EL (cell line): Measurements from ENCODE around the gene MRPS18A.

ENCODE experiments used
- DNase-seq: peaks from one replicate; pipeline ENCODE4 v3.0.0-alpha.2; 2016

The MRPS18A gene

GRCh38 chr6:43687437-43688347, at the start of gene MRPS18A:
Gene MRPS18A (minus strand): TSS chr6:43687791. CDS start chr6:43687779, 12 bp downstream.
- DNase-seq: peak; percentile 85

GRCh38 chr6:43736844-43737243, 49.3 kb upstream of the MRPS18A start:
- no peak for DNase-seq

GRCh38 chr6:43736211-43736786, 48.7 kb upstream of the MRPS18A start:
- DNase-seq: no peak

- DNase-seq: no peak
These were observed 48.1 kb upstream of the MRPS18A start for GRCh38 chr6:43735642-43736199.

- no peak for DNase-seq
These were observed 46.7 kb upstream of the MRPS18A start for GRCh38 chr6:43734294-43734665.

GRCh38 chr6:43733471-43734293, 46.1 kb upstream of the MRPS18A start:
- DNase-seq: no peak

DNA sequence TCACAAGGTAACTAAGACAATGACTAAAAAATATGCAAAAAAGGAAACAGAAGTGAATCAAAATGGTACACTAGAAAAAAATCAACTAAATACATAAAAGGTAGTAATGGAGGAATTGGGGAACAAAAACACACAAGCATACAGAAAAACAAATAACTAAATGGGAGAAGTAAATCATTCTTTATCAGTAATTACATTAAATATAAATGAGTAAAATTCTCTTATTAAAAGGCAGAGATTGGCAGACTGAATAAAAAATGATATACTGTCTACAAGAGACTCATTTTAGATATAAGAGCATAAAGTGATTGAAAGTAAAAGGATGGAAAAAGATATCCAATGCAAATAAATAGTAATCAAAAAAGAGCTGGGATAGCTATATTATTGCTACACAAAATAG, 43.0 kb upstream of the MRPS18A start:
- DNase-seq: no peak

GRCh38 chr6:43729537-43729936, 41.9 kb upstream of the MRPS18A start:
- DNase-seq: no peak

DNA sequence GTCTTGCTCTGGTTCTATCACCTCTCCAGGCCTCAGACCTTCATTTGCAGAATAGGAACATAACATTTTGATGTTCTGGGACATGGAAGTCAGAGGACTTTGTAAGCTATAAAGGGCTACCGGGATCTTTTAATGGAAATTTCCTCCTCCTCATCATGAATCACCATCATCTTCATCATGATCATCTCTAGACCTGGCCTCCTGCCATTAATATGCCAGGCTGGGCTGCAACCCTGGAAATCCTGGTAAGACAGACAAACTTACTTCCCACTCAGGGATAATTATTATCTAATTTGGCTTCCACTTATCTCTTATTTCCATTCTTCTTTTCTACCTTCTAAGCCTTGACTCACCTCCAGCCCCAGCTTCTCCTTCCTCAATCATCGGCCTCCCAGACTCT, 41.0 kb upstream of the MRPS18A start:
- no peak for DNase-seq

DNA sequence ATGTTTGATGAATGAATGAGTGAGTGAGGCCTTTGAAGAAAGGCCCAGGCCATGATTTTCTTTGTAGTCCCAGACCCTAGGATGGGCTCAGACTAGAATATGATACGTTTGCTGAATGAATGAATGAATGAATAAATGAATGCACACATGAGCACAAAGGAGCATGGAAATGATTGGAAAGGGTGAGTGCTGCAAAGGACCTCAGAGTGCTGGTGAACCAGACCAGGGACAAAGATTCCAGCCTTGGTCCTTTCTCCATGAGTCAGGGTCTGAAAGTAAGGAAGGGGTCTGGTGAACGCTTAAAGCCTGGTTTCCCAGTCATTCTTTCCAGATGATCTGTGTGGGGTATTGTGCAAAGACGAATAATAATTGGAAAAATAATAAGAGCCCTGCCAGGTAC, 40.0 kb upstream of the MRPS18A start:
- no peak for DNase-seq

DNA sequence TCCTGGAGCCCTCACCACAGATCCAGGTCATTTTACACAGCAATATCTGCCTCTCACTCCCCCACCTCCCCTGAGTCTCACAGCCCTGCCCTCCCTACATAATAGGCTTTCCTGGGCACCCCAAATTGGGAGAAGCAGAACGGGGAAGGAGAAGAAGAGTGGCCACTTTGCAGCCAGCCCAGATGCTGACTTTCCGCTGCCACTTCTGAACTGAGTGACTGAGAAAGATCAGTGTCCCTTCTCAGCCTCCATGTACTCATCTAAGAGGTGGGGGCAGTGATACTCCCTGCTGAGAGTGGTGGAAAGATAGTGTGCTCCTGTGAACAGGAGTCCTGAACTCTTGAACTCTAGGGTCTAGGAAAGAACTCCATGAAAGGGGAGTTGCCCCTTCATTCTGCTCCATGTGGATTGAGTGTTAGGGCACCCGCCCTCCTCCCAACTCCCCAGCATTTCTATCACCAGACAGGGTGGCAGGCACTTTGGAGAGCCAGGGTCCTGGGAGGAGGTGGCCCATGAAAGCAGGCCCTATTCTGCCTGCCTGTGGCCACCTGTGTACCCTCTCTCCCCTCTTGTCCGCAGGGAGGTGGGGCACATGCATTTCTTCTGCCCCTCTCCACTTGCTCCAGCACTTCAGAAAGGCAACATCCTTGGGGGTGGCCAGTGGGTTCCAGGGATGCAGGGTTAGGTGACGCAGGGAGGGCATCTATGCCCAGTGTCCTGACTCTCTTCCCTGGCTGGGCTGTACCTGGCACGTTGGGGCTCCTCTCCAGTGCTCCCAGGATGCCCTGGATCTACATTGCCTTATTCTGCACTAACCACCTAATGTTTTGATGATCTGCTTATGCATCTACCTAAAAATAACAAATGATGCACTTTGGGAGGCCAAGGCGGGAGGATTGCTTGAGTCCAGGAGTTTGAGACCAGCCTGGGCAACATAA, 38.3 kb upstream of the MRPS18A start:
- no peak for DNase-seq

- peak; percentile 91 for DNase-seq
These were observed 37.5 kb upstream of the MRPS18A start for GRCh38 chr6:43724914-43725642.

GRCh38 chr6:43724354-43724753, 36.8 kb upstream of the MRPS18A start:
- DNase-seq: no peak

DNA sequence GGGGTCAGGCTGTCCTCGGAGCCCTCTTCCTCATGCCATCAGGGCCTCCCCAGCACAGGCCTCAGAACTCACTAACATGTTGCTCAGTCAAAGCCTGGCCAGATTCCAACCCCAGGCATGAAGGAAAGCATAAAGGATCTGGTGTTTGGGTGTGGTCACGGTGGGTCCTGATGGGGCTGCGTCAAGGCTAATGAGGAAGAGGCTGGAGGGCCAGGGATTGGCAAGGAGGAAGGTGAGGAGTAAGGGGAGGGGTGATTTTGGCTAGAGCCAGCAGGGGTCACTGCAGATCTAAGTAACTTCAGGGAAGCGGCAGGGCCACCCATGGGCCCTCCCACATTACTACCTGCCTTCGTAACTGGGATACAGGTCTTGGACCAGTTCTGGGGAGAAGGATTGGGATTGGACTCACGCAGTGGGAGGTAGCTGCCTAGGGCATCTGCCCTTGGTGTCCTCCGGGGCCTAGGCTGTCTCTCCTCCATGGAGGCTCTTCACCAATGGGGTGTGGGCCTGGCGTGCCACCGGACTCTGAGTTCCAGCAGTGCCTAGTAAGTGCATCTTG, 36.2 kb upstream of the MRPS18A start:
- DNase-seq: peak; percentile 64

- no peak for DNase-seq
These were observed 35.4 kb upstream of the MRPS18A start for GRCh38 chr6:43722920-43723545.

- no peak for DNase-seq
These were observed 33.4 kb upstream of the MRPS18A start for GRCh38 chr6:43720999-43721398.

DNA sequence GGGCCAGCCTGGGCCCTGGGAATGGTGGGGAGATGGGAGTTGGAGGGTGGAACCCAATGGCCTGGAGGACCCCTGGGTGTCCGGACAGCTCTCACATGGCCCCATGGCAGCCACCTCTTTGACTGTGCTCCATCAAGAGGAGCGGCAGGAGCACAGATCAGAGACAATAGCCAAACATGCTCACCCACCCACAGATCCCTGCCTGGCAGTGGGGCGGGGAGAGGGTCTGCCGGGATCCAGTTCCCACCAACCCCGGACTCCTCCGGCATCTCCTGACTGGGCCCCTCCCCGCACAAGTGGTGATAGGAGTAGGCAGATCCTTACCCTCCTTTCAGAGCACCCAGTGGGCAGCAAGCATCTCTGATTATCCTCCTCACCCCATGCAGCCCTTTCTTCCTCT, 31.9 kb upstream of the MRPS18A start:
- DNase-seq: no peak

- no peak for DNase-seq
These were observed 31.0 kb upstream of the MRPS18A start for GRCh38 chr6:43718387-43719105.

GRCh38 chr6:43717822-43718221, 30.2 kb upstream of the MRPS18A start:
- no peak for DNase-seq

DNA sequence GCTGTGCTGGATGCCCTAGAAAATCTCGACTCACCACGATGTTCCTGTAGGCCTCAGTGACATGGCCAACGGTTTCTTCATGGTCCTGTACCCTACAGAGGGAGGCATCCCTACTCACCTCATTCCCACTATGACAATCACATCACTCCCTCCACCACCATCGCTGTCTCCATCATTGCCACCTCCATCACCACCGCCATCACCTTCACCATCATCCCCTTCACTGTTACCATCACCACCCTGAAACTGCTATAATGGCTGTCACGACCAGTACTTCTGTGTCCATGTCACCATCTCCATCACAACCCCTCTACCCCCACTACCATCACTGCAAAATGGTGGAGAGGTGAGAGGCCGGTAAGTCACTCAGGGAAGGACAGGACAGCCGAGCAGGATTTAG, 29.8 kb upstream of the MRPS18A start:
- DNase-seq: no peak
